Fibroblast of villous mesenchyme (primary cell): Measurements from ENCODE around the gene RAPGEF2. TPM values are rescaled to one million over a fixed set of nuclear protein-coding genes. Genes with fewer than 3 reads are reported as not detected.

Experiments
- DNase-seq: peaks from one replicate; pipeline ENCODE4 v3.0.0-alpha.2; 2010; ENCODE audit warnings: low read depth
- H3K4me3 ChIP-seq: 2 replicates; pipeline ENCODE4 v1.5.1; 2011; ENCODE audit warnings: low read depth, mild to moderate bottlenecking, low read length
- CTCF ChIP-seq: IDR thresholded peaks from 2 replicates; pipeline ENCODE4 v1.5.1; 2012; ENCODE audit warnings: low read depth, mild to moderate bottlenecking, low read length; ENCODE audit not compliant: insufficient read depth
- total RNA-seq: library from RNA; depleted of rRNA; stranded (reverse); fragments of >200 nt; gene quantifications from 2 replicates; pipeline ENCODE4 v1.2.3, GENCODE V29; 2012

The RAPGEF2 gene
- total RNA-seq, 1 donor, result 47.1 TPM

GRCh38 chr4:159162576-159162975, 59.7 kb downstream of the RAPGEF2 start:
- TF ChIP-seq CTCF, result no peak
- no peak overlapping the region for H3K4me3 ChIP-seq
- DNase-seq, result no peak

- DNase-seq, result no peak
- no peak overlapping the region for H3K4me3 ChIP-seq
- TF ChIP-seq CTCF, result no peak
These were observed 60.6 kb downstream of the RAPGEF2 start for GRCh38 chr4:159163521-159163920.

- TF ChIP-seq CTCF, result no peak
- H3K4me3 ChIP-seq, result no peak overlapping the region
- no peak for DNase-seq
These were observed 66.8 kb downstream of the RAPGEF2 start for GRCh38 chr4:159169404-159170302.

GRCh38 chr4:159171287-159171686, 68.4 kb downstream of the RAPGEF2 start:
- no peak for DNase-seq
- TF ChIP-seq CTCF, result no peak
- no peak overlapping the region for H3K4me3 ChIP-seq

- H3K4me3 ChIP-seq, result no peak overlapping the region
- DNase-seq, result no peak
- TF ChIP-seq CTCF, result no peak
These were observed 71.0 kb downstream of the RAPGEF2 start for GRCh38 chr4:159173886-159174285.

- TF ChIP-seq CTCF, result no peak
- no peak for DNase-seq
These were observed 71.8 kb downstream of the RAPGEF2 start for GRCh38 chr4:159174645-159175084.

More at GRCh38 chr4:159174645-159175084, 71.8 kb downstream of the RAPGEF2 start:
- no peak overlapping the region for H3K4me3 ChIP-seq
